ENCODE measurements around the gene LIMD2.

Gene LIMD2

GRCh38 chr17:63709110-63709509 is 9.2 kb upstream of the LIMD2 start:
- TF ChIP-seq CTCF (conservative IDR thresholded peaks at IDR 0.05; ENCODE audit: low read length): no peak
- TF ChIP-seq EZH2phosphoT487 (IDR thresholded peaks at IDR 0.05; ENCODE audit: borderline replicate concordance): no peak
- Histone ChIP-seq H3K9me3 (ENCODE audit: insufficient read depth, low read depth, low read length) (no peaks in the 10 kb centered on the region), H3K9ac (ENCODE audit: low read depth, low read length, poor library complexity, severe bottlenecking) (no peak overlapping the region), H4K20me1 (ENCODE audit: insufficient read depth, low read length, poor library complexity, severe bottlenecking) (no peaks in the 10 kb centered on the region), H3F3A (ENCODE audit: low read depth) (no peaks in the 10 kb centered on the region), H3K4me1 (ENCODE audit: insufficient read depth, low read length, poor library complexity, severe bottlenecking) (peaks cover 14% of the 10 kb centered on the region), H3K4me2 (ENCODE audit: low read depth, low read length, poor library complexity, severe bottlenecking) (no peak overlapping the region), H3K9me2 (replicated peaks; ENCODE audit: low read depth, low read length) (no peaks in the 10 kb centered on the region), H2AFZ (ENCODE audit: low read length) (no peak overlapping the region), H3K4me3 (ENCODE audit: low read length, poor library complexity, severe bottlenecking) (no peak overlapping the region), H3K36me3 (ENCODE audit: insufficient read depth, low read length) (peaks cover 9% of the 10 kb centered on the region; the same call in 1 of the 2 replicates), H3K79me2 (ENCODE audit: insufficient read depth, low read length) (no peaks in the 10 kb centered on the region), H3K27me3 (ENCODE audit: insufficient read depth, low read length, poor library complexity, severe bottlenecking) (no peaks in the 10 kb centered on the region)

- Histone ChIP-seq H2AFZ (ENCODE audit: low read length) (no peak overlapping the region), H3K4me1 (ENCODE audit: insufficient read depth, low read length, poor library complexity, severe bottlenecking) (peaks cover 18% of the 10 kb centered on the region), H3F3A (ENCODE audit: low read depth) (0 out of 2 replicates have a peak, but pooled peaks cover 4% of the 10 kb centered on the region), H3K9me3 (ENCODE audit: insufficient read depth, low read depth, low read length) (no peaks in the 10 kb centered on the region), H3K4me3 (ENCODE audit: low read length, poor library complexity, severe bottlenecking) (no peak overlapping the region), H3K9ac (ENCODE audit: low read depth, low read length, poor library complexity, severe bottlenecking) (no peak overlapping the region), H3K9me2 (replicated peaks; ENCODE audit: low read depth, low read length) (no peaks in the 10 kb centered on the region), H3K36me3 (ENCODE audit: insufficient read depth, low read length) (peaks cover 9% of the 10 kb centered on the region; the same call in 1 of the 2 replicates), H3K79me2 (ENCODE audit: insufficient read depth, low read length) (no peaks in the 10 kb centered on the region), H3K27me3 (ENCODE audit: insufficient read depth, low read length, poor library complexity, severe bottlenecking) (no peaks in the 10 kb centered on the region), H4K20me1 (ENCODE audit: insufficient read depth, low read length, poor library complexity, severe bottlenecking) (no peaks in the 10 kb centered on the region), H3K4me2 (ENCODE audit: low read depth, low read length, poor library complexity, severe bottlenecking) (no peak overlapping the region)
- TF ChIP-seq CTCF (conservative IDR thresholded peaks at IDR 0.05; ENCODE audit: low read length) (no peak), EZH2phosphoT487 (IDR thresholded peaks at IDR 0.05; ENCODE audit: borderline replicate concordance) (no peak)
Measured at GRCh38 chr17:63707151-63707550, 7.2 kb upstream of the LIMD2 start.

GRCh38 chr17:63706336-63707082 is 6.6 kb upstream of the LIMD2 start:
- peaks cover 22% of the 10 kb centered on the region for H3K4me1 ChIP-seq (ENCODE audit: insufficient read depth, low read length, poor library complexity, severe bottlenecking)
- no peaks in the 10 kb centered on the region for H3K27me3 ChIP-seq (ENCODE audit: insufficient read depth, low read length, poor library complexity, severe bottlenecking)
- no peak overlapping the region for H3K9ac ChIP-seq (ENCODE audit: low read depth, low read length, poor library complexity, severe bottlenecking)
- H3K79me2 ChIP-seq (ENCODE audit: insufficient read depth, low read length): no peaks in the 10 kb centered on the region; the same call in 1 of the 2 replicates
- H3F3A ChIP-seq (ENCODE audit: low read depth): 0 out of 2 replicates have a peak, but pooled peaks cover 6% of the 10 kb centered on the region
- no peaks in the 10 kb centered on the region for H4K20me1 ChIP-seq (ENCODE audit: insufficient read depth, low read length, poor library complexity, severe bottlenecking)
- H3K4me3 ChIP-seq (ENCODE audit: low read length, poor library complexity, severe bottlenecking): no peak overlapping the region
- TF ChIP-seq EZH2phosphoT487 (IDR thresholded peaks at IDR 0.05; ENCODE audit: borderline replicate concordance) (no peak), CTCF (conservative IDR thresholded peaks at IDR 0.05; ENCODE audit: low read length) (no peak)
- H3K9me2 ChIP-seq (replicated peaks; ENCODE audit: low read depth, low read length): no peaks in the 10 kb centered on the region
- H3K36me3 ChIP-seq (ENCODE audit: insufficient read depth, low read length): peaks cover 9% of the 10 kb centered on the region; the same call in 1 of the 2 replicates
- no peaks in the 10 kb centered on the region for H3K9me3 ChIP-seq (ENCODE audit: insufficient read depth, low read depth, low read length)
- H3K4me2 ChIP-seq (ENCODE audit: low read depth, low read length, poor library complexity, severe bottlenecking): peak overlapping the region; percentile 29
- H2AFZ ChIP-seq (ENCODE audit: low read length): no peak overlapping the region

Data from Loucy (cell line).